Heart left ventricle (tissue), 13 donors: ENCODE data around the gene ANO3.

Experiments used
- CTCF ChIP-seq, 12 donors: fragments of 200-600 bp; sonication (generic) in 4 of 12; IDR thresholded peaks; one replicate each; pipeline versions ENCODE4 v1.5.0 to v1.8.0; 2018 to 2022; ENCODE audit warnings: antibody characterized with exemption in 12 of 12, mild to moderate bottlenecking in 5 of 12
- POLR2A ChIP-seq, 2 donors: fragments of 450-650 bp; IDR thresholded peaks; one replicate each; pipeline ENCODE4 v1.6.1; 2017; ENCODE audit warnings: antibody characterized with exemption in 2 of 2, mild to moderate bottlenecking in 2 of 2, moderate library complexity in 2 of 2
- donor health status: ischemic (EF 13 %, LVEDD 7.1; RV severe dilation, severe dysfunction).
- donor health status: DM: no; HTN: yes; CAD: no.
- donor health status: DM: no; HTN: no; CAD: no.
- donor health status: ischemic (EF 25% LVEDD 6.9; RV normal size, moderate dysfunction).
- donor health status: ischemic (EF 25% LVEDD 5.7; RV mildly dilated, moderate dysfunction).
- donor health status: ischemic (EF 35%, LVEDD 5.7; RV mildly dilated, moderate dysfunction).
- donor health status: nonischemic (EF 11% LVEDD 7.7; RV severe dilation, severe dysfunction).
- donor health status: DM: yes; HTN: yes; CAD: no.
- donor health status: PGD.
- donor health status: ischemic (EF 29% LVEDD 5.4; RV normal size, mild dysfunction).
- donor health status: nonischemic (EF 23%, LVEDD 6.1; RV moderate dilation, normal function).

GRCh38 chr11:26490546-26490945 is 158.6 kb downstream of the ANO3 start:
- no peak for TF ChIP-seq CTCF (IDR thresholded peaks at IDR 0.05)
- no peak for TF ChIP-seq POLR2A (IDR thresholded peaks at IDR 0.05)
